ENCODE data around the gene XRCC3. TPM values are rescaled to one million over a fixed set of nuclear protein-coding genes. Genes with fewer than 3 reads are reported as not detected.

The XRCC3 gene
- total RNA-seq, 1 donor from 2014 or later: 5.2 TPM

DNA sequence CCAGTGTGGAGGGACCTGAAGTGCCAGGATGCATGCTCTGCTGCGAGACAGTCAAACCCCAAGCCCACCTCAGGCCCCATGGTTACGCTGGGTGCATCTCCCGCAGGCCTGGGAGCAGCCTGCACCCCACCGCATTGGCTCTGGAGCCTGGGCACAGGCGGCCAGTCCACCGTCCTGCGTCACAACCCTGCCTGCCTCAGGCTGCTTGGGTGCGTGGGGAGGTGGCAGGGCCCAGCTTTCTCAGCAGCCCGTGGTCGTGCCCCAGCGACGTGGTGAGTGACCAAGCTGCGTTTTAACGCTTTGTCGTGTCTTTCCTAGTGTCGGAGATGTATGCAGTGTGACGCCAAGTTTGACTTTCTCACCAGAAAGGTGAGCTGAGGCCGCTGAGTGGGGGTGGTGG is 11.2 kb upstream of the XRCC3 start:
- no peak overlapping the region for H3K4me3 Mint-ChIP-seq (ENCODE audit: unreplicated experiment)
- H4K20me1 ChIP-seq (ENCODE audit: insufficient read depth, low read length): peaks cover 64% of the 10 kb centered on the region
- no peak overlapping the region for H3K4me2 ChIP-seq (ENCODE audit: low read length)
- TF ChIP-seq EZH2 (IDR thresholded peaks at IDR 0.05; ENCODE audit: insufficient read depth, low read length): no peak
- TF ChIP-seq, protein P1, sequence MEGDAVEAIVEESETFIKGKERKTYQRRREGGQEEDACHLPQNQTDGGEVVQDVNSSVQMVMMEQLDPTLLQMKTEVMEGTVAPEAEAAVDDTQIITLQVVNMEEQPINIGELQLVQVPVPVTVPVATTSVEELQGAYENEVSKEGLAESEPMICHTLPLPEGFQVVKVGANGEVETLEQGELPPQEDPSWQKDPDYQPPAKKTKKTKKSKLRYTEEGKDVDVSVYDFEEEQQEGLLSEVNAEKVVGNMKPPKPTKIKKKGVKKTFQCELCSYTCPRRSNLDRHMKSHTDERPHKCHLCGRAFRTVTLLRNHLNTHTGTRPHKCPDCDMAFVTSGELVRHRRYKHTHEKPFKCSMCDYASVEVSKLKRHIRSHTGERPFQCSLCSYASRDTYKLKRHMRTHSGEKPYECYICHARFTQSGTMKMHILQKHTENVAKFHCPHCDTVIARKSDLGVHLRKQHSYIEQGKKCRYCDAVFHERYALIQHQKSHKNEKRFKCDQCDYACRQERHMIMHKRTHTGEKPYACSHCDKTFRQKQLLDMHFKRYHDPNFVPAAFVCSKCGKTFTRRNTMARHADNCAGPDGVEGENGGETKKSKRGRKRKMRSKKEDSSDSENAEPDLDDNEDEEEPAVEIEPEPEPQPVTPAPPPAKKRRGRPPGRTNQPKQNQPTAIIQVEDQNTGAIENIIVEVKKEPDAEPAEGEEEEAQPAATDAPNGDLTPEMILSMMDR (IDR thresholded peaks at IDR 0.05; ENCODE audit: insufficient read depth, low read depth, low read length): no peak
- no peak overlapping the region for H3K9ac ChIP-seq (ENCODE audit: low read length)
- no peaks in the 10 kb centered on the region for H3K9me3 ChIP-seq (ENCODE audit: insufficient read depth, low read depth, low read length)
- H3K79me2 ChIP-seq (ENCODE audit: insufficient read depth, low read length): peaks cover 51% of the 10 kb centered on the region
- DNase-seq (ENCODE audit: low read depth): no peak
- no peak overlapping the region for H2AFZ ChIP-seq (ENCODE audit: low read depth, low read length)
- peaks cover 14% of the 10 kb centered on the region for H3K36me3 Mint-ChIP-seq (ENCODE audit: low read depth, unreplicated experiment)
- H3K27ac Mint-ChIP-seq (ENCODE audit: unreplicated experiment): no peak overlapping the region
- H3K9me3 Mint-ChIP-seq (ENCODE audit: unreplicated experiment): no peaks in the 10 kb centered on the region
- H3K27me3 ChIP-seq (ENCODE audit: insufficient read depth, low read length): no peaks in the 10 kb centered on the region
- no peak for FAIRE-seq
- H3K4me3 ChIP-seq (ENCODE audit: insufficient read depth, low read depth, low read length): no peak overlapping the region
- H3K36me3 ChIP-seq (ENCODE audit: insufficient read depth, low read length): peaks cover 7% of the 10 kb centered on the region
- H3K4me1 ChIP-seq (ENCODE audit: insufficient read depth, low read length): peaks cover 26% of the 10 kb centered on the region
- no peak overlapping the region for H3K27ac ChIP-seq (ENCODE audit: low read depth, low read length)
- no peaks in the 10 kb centered on the region for H3K27me3 Mint-ChIP-seq (ENCODE audit: low read depth, unreplicated experiment)
- peaks cover 16% of the 10 kb centered on the region for H3K4me1 Mint-ChIP-seq (ENCODE audit: low read depth, unreplicated experiment)

DNA sequence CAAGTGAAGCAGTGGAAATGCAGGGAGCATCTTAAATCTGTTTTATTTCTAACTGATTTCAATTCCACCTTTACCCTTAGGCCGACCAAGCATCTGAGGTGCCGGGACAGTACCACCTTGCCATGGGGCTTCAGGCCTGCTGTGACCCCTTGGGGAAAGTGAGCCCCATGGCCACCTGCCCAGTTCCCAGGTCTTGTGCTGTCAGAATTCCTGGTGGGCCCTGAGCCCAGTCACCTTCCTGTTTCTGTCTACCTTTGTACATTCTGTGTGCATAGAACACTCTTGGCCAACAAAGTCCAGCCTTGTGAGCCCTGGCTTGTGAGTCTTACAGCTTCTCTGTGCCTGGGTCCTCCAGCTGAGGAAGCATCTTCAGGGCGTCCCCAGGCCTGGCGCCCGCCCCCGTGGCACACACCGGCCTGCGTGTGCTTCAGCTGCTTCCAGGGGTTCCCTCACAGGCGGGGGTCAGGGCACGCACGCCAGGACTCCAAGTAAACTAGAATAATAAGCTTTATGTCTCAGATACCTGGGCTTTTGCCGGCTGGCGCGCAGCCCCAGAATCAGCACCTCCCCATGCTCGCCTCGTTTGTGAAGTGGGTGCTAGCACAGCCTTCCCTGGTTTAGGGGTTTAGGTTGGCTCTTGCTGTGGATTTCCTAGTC is 10.6 kb upstream of the XRCC3 start:
- no peak overlapping the region for H3K4me2 ChIP-seq (ENCODE audit: low read length)
- H4K20me1 ChIP-seq (ENCODE audit: insufficient read depth, low read length): peaks cover 70% of the 10 kb centered on the region
- FAIRE-seq (no peak), DNase-seq (ENCODE audit: low read depth) (no peak)
- H3K79me2 ChIP-seq (ENCODE audit: insufficient read depth, low read length): peaks cover 57% of the 10 kb centered on the region
- no peak overlapping the region for H3K27ac Mint-ChIP-seq (ENCODE audit: unreplicated experiment)
- peaks cover 17% of the 10 kb centered on the region for H3K4me1 Mint-ChIP-seq (ENCODE audit: low read depth, unreplicated experiment)
- H3K9ac ChIP-seq (ENCODE audit: low read length): no peak overlapping the region
- no peak overlapping the region for H3K27ac ChIP-seq (ENCODE audit: low read depth, low read length)
- H3K27me3 ChIP-seq (ENCODE audit: insufficient read depth, low read length): no peaks in the 10 kb centered on the region
- H3K9me3 ChIP-seq (ENCODE audit: insufficient read depth, low read depth, low read length): no peaks in the 10 kb centered on the region
- no peaks in the 10 kb centered on the region for H3K27me3 Mint-ChIP-seq (ENCODE audit: low read depth, unreplicated experiment)
- no peak overlapping the region for H3K4me3 Mint-ChIP-seq (ENCODE audit: unreplicated experiment)
- peaks cover 7% of the 10 kb centered on the region for H3K36me3 ChIP-seq (ENCODE audit: insufficient read depth, low read length)
- no peak for TF ChIP-seq EZH2 (IDR thresholded peaks at IDR 0.05; ENCODE audit: insufficient read depth, low read length)
- TF ChIP-seq, protein P1 (IDR thresholded peaks at IDR 0.05; ENCODE audit: insufficient read depth, low read depth, low read length): no peak
- no peak overlapping the region for H2AFZ ChIP-seq (ENCODE audit: low read depth, low read length)
- H3K9me3 Mint-ChIP-seq (ENCODE audit: unreplicated experiment): no peaks in the 10 kb centered on the region
- no peak overlapping the region for H3K4me3 ChIP-seq (ENCODE audit: insufficient read depth, low read depth, low read length)
- H3K36me3 Mint-ChIP-seq (ENCODE audit: low read depth, unreplicated experiment): peaks cover 13% of the 10 kb centered on the region
- H3K4me1 ChIP-seq (ENCODE audit: insufficient read depth, low read length): peaks cover 32% of the 10 kb centered on the region

DNA sequence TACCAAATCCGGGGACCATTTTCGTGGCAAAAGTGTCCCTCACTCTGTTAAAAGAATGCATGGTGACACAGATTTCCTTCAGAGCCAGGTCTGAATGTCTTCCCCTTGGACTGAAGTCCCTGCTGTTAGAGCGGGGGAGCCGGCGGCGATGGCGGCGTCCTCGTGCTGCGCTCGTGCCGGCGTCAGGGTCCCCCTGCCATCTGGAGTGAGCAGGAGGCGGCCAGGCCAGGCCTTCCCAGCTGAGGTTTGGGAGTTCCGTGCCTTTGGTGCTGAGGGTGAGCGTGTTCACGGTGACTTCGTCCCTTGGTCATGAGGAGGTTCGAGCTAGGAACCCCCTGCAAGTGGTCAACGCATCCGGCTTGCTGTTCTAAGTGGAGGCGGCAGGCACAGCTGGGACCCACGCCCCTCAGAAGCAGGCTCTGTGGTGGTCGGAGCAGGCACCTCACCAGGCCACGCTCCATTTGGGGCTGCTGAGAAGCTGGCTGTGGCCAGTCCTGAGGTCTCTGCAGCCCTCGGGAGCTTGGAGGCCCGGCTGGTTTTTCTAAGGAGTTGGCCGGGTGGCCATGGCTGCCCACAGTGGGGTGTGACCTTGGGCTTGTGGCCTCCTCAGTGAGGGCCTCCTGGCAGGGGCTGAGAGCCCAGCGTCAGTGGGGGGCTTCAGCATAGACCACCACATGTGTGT is 9.9 kb upstream of the XRCC3 start:
- Histone ChIP-seq H4K20me1 (ENCODE audit: insufficient read depth, low read length) (peaks cover 70% of the 10 kb centered on the region), H3K27me3 (ENCODE audit: insufficient read depth, low read length) (no peaks in the 10 kb centered on the region), H3K36me3 (ENCODE audit: insufficient read depth, low read length) (peaks cover 7% of the 10 kb centered on the region), H3K4me3 (ENCODE audit: insufficient read depth, low read depth, low read length) (no peak overlapping the region), H3K9ac (ENCODE audit: low read length) (no peak overlapping the region), H3K4me1 (ENCODE audit: insufficient read depth, low read length) (peaks cover 32% of the 10 kb centered on the region), H2AFZ (ENCODE audit: low read depth, low read length) (no peak overlapping the region), H3K9me3 (ENCODE audit: insufficient read depth, low read depth, low read length) (no peaks in the 10 kb centered on the region), H3K27ac (ENCODE audit: low read depth, low read length) (no peak overlapping the region), H3K79me2 (ENCODE audit: insufficient read depth, low read length) (peaks cover 65% of the 10 kb centered on the region), H3K4me2 (ENCODE audit: low read length) (no peak overlapping the region)
- DNase-seq (ENCODE audit: low read depth): no peak
- no peaks in the 10 kb centered on the region for H3K9me3 Mint-ChIP-seq (ENCODE audit: unreplicated experiment)
- TF ChIP-seq, protein P1 (IDR thresholded peaks at IDR 0.05; ENCODE audit: insufficient read depth, low read depth, low read length): no peak
- no peak for TF ChIP-seq EZH2 (IDR thresholded peaks at IDR 0.05; ENCODE audit: insufficient read depth, low read length)
- H3K27ac Mint-ChIP-seq (ENCODE audit: unreplicated experiment): no peak overlapping the region
- peaks cover 11% of the 10 kb centered on the region for H3K36me3 Mint-ChIP-seq (ENCODE audit: low read depth, unreplicated experiment)
- no peak overlapping the region for H3K4me3 Mint-ChIP-seq (ENCODE audit: unreplicated experiment)
- FAIRE-seq: no peak
- H3K27me3 Mint-ChIP-seq (ENCODE audit: low read depth, unreplicated experiment): no peaks in the 10 kb centered on the region
- peaks cover 17% of the 10 kb centered on the region for H3K4me1 Mint-ChIP-seq (ENCODE audit: low read depth, unreplicated experiment)
